GM23338 (cell line): Measurements from ENCODE around the gene KLHDC7B. TPM values are rescaled to one million over a fixed set of nuclear protein-coding genes. Genes with fewer than 3 reads are reported as not detected.
A peak's percentile ranks its signal among the peaks of the same experiment; 100 is the strongest.

Experiments used
- ATAC-seq: fragments of 200-7000 bp; cut with Tn5 transposase; 3 replicates; pipeline ENCODE4 v1.9.1; 2020
- DNase-seq: peaks from one replicate; pipeline ENCODE4 v3.0.0-alpha.2; 2015; ENCODE audit warnings: low spot score
- H2AFZ ChIP-seq: fragments of 200-600 bp; sonication (generic); 2 replicates; pipeline ENCODE4 v1.8.0; 2016; ENCODE audit warnings: antibody characterized with exemption, mild to moderate bottlenecking, moderate library complexity
- H3F3A ChIP-seq: fragments of 200-600 bp; sonication (generic); replicated peaks from 2 replicates; pipeline ENCODE4 v1.8.0; 2017; ENCODE audit warnings: antibody characterized with exemption, mixed run types, low read depth
- H3K27ac ChIP-seq: fragments of 200-600 bp; sonication (generic); 2 replicates; pipeline ENCODE4 v1.6.1; 2016; ENCODE audit warnings: low read depth
- H3K27me3 ChIP-seq: fragments of 200-600 bp; sonication (generic); 2 replicates; pipeline ENCODE4 v1.8.0; 2016; ENCODE audit warnings: mild to moderate bottlenecking, mixed run types, moderate library complexity; ENCODE audit not compliant: insufficient read depth
- H3K36me3 ChIP-seq: fragments of 200-600 bp; sonication (generic); 2 replicates; pipeline ENCODE4 v1.8.0; 2016; ENCODE audit warnings: mild to moderate bottlenecking; ENCODE audit not compliant: insufficient read depth
- H3K4me1 ChIP-seq: fragments of 200-600 bp; sonication (generic); 2 replicates; pipeline ENCODE4 v1.8.0; 2016; ENCODE audit warnings: mild to moderate bottlenecking, moderate library complexity; ENCODE audit not compliant: insufficient read depth
- H3K4me2 ChIP-seq: fragments of 200-600 bp; sonication (generic); 2 replicates; pipeline ENCODE4 v1.7.1; 2017; ENCODE audit warnings: mixed run types
- H3K4me3 ChIP-seq: fragments of 200-600 bp; sonication (generic); 2 replicates; pipeline ENCODE4 v1.6.1; 2016; ENCODE audit warnings: mixed run types
- H3K79me2 ChIP-seq: fragments of 200-600 bp; sonication (generic); replicated peaks from 2 replicates; pipeline ENCODE4 v1.8.0; 2017; ENCODE audit warnings: mild to moderate bottlenecking; ENCODE audit not compliant: insufficient read depth
- H3K9me2 ChIP-seq: fragments of 200-600 bp; sonication (generic); 2 replicates; pipeline ENCODE4 v1.8.0; 2017; ENCODE audit not compliant: insufficient read depth
- H4K20me1 ChIP-seq: fragments of 200-600 bp; sonication (generic); replicated peaks from 2 replicates; pipeline ENCODE4 v1.8.0; 2017; ENCODE audit warnings: mild to moderate bottlenecking; ENCODE audit not compliant: insufficient read depth
- H3K27ac Mint-ChIP-seq: 2 replicates; pipeline ENCODE4 v1.8.0; 2020; ENCODE audit warnings: inconsistent platforms, mild to moderate bottlenecking, moderate library complexity, mixed read lengths
- H3K27me3 Mint-ChIP-seq: 3 replicates; pipeline ENCODE4 v1.8.0; 2022; ENCODE audit warnings: low read depth, mild to moderate bottlenecking, moderate library complexity, mixed read lengths, inconsistent platforms; ENCODE audit not compliant: insufficient read depth, poor library complexity
- H3K36me3 Mint-ChIP-seq: 3 replicates; pipeline ENCODE4 v1.8.0; 2021; ENCODE audit warnings: low read depth, mild to moderate bottlenecking, inconsistent platforms, moderate library complexity, mixed read lengths
- H3K4me1 Mint-ChIP-seq: 3 replicates; pipeline ENCODE4 v1.8.0; 2020; ENCODE audit warnings: mild to moderate bottlenecking, inconsistent platforms, mixed read lengths
- H3K4me3 Mint-ChIP-seq: 3 replicates; pipeline ENCODE4 v1.8.0; 2021; ENCODE audit warnings: moderate library complexity, mild to moderate bottlenecking, inconsistent platforms, mixed read lengths
- H3K9me3 Mint-ChIP-seq: 3 replicates; pipeline ENCODE4 v1.8.0; 2020; ENCODE audit warnings: moderate library complexity, mild to moderate bottlenecking, inconsistent platforms, mixed read lengths
- CREB1 ChIP-seq: fragments of 250-450 bp; sonication (Bioruptor Pico); IDR thresholded peaks from 2 replicates; pipeline ENCODE4 v1.5.0; 2020; ENCODE audit warnings: low read depth, mild to moderate bottlenecking, moderate library complexity
- ETS1 ChIP-seq: IDR thresholded peaks from 2 replicates; pipeline ENCODE4 v1.6.1; 2016; ENCODE audit warnings: antibody characterized with exemption
- EZH2 ChIP-seq: fragments of 200-600 bp; sonication (generic); IDR thresholded peaks from one replicate; pipeline ENCODE4 v1.8.0; 2017; ENCODE audit warnings: antibody characterized with exemption, mild to moderate bottlenecking, low read depth; ENCODE audit not compliant: unreplicated experiment
- EZH2phosphoT487 ChIP-seq: fragments of 200-600 bp; sonication (generic); IDR thresholded peaks from one replicate; pipeline ENCODE4 v1.8.1; 2018; ENCODE audit warnings: antibody characterized with exemption; ENCODE audit not compliant: unreplicated experiment
- JUNB ChIP-seq: IDR thresholded peaks from one replicate; pipeline ENCODE4 v1.6.1; 2016; ENCODE audit warnings: antibody characterized with exemption; ENCODE audit not compliant: unreplicated experiment
- NANOG ChIP-seq: IDR thresholded peaks from 2 replicates; pipeline ENCODE4 v1.6.1; 2016; ENCODE audit warnings: antibody characterized with exemption, borderline replicate concordance
- POLR2AphosphoS5 ChIP-seq: IDR thresholded peaks from 2 replicates; pipeline ENCODE4 v1.6.1; 2016; ENCODE audit warnings: antibody characterized with exemption, low read depth
- STAT1 ChIP-seq: IDR thresholded peaks from one replicate; pipeline ENCODE4 v1.6.1; 2016; ENCODE audit warnings: antibody characterized with exemption; ENCODE audit not compliant: unreplicated experiment
- ZNF114 ChIP-seq: fragments of 250-450 bp; sonication (Bioruptor Pico); IDR thresholded peaks from 2 replicates; pipeline ENCODE4 v1.5.0; 2020; ENCODE audit warnings: mild to moderate bottlenecking, moderate library complexity
- ZNF331 ChIP-seq: fragments of 250-450 bp; sonication (Bioruptor Pico); IDR thresholded peaks from 2 replicates; pipeline ENCODE4 v1.5.0; 2020; ENCODE audit warnings: low read depth, mild to moderate bottlenecking, moderate library complexity
- polyA plus RNA-seq: library from polyadenylated mRNA; unstranded; fragments of >200 nt; fragmentation: Nextera tagmentation; extraction: Ambion mirVana; gene quantifications from 2 replicates; pipeline ENCODE4 v1.2.1, GENCODE V29; 2016
- total RNA-seq: library from RNA; depleted of rRNA; stranded (reverse); fragments of >200 nt; shearing (Covaris generic); gene quantifications from 2 replicates; pipeline ENCODE4 v1.2.3, GENCODE V29; 2014
- TF ChIP-seq, protein P1 (sequence below): IDR thresholded peaks from one replicate; pipeline ENCODE4 v1.6.1; 2018; ENCODE audit warnings: antibody characterized with exemption; ENCODE audit not compliant: unreplicated experiment
- TF ChIP-seq, protein P2 (sequence below): fragments of 250-450 bp; sonication (Bioruptor Pico); IDR thresholded peaks from 2 replicates; pipeline ENCODE4 v1.5.0; 2020; ENCODE audit warnings: mild to moderate bottlenecking, moderate library complexity
- TF ChIP-seq, protein P3 (sequence below), 2 experiments: fragments of 200-600 bp in 1 of 2; sonication (generic) in 1 of 2; conservative IDR thresholded peaks; 2 replicates each; pipeline versions ENCODE4 v1.5.1 to v1.6.1; 2016 to 2017; ENCODE audit warnings: antibody characterized with exemption in 2 of 2, low read depth in 2 of 2, mild to moderate bottlenecking in 2 of 2, moderate library complexity in 1 of 2

KLHDC7B gene
- total and polyA plus RNA-seq, 2 experiments from 2014 or later = not detected

DNA sequence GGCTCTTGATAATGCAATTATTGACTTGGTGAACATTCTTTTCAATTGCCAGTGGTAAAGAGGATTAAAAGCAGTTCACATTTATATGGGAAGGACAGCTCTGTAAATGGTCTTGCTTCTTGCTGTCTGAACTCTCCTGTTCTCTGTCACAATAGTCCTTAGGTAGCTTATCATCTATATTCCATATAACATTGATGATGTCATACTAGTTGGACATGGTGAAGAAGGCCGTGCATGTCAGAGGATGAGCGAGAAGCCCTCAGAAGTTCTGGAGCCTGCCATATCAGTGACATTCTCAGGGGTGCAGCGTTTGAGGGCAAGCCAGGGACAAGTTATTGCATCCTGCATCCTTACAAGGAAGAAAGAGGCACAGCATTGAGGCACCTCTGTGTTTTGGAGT is 39.5 kb downstream of the KLHDC7B start:
- Mint-ChIP-seq H3K4me3 (no peak overlapping the region; the same call in 2 of the 3 replicates), H3K36me3 (no peaks in the 10 kb centered on the region; the same call in 2 of the 3 replicates), H3K27me3 (peaks cover 10% of the 10 kb centered on the region), H3K27ac (no peak overlapping the region), H3K9me3 (no peaks in the 10 kb centered on the region), H3K4me1 (peaks cover 7% of the 10 kb centered on the region)
- Histone ChIP-seq H2AFZ (no peak overlapping the region), H3K27ac (peak overlapping the region; percentile 64; the same call in 1 of the 2 replicates), H3K4me2 (no peak overlapping the region), H3K36me3 (no peaks in the 10 kb centered on the region), H4K20me1 (0 out of 2 replicates have a peak, but pooled peaks cover 3% of the 10 kb centered on the region), H3F3A (peaks cover 15% of the 10 kb centered on the region), H3K27me3 (peaks cover 13% of the 10 kb centered on the region; the same call in 1 of the 2 replicates), H3K4me1 (peaks cover 8% of the 10 kb centered on the region), H3K79me2 (no peaks in the 10 kb centered on the region), H3K9me2 (no peaks in the 10 kb centered on the region), H3K4me3 (no peak overlapping the region)
- ATAC-seq (no peak), DNase-seq (no peak)
- TF ChIP-seq POLR2AphosphoS5 (no peak), EZH2 (no peak), NANOG (no peak), STAT1 (no peak), CREB1 (CRISPR knock-in tag) (no peak), ZNF114 (CRISPR knock-in tag) (no peak), JUNB (no peak), ETS1 (no peak), EZH2phosphoT487 (no peak), ZNF331 (CRISPR knock-in tag) (no peak)
- TF ChIP-seq, protein P1, sequence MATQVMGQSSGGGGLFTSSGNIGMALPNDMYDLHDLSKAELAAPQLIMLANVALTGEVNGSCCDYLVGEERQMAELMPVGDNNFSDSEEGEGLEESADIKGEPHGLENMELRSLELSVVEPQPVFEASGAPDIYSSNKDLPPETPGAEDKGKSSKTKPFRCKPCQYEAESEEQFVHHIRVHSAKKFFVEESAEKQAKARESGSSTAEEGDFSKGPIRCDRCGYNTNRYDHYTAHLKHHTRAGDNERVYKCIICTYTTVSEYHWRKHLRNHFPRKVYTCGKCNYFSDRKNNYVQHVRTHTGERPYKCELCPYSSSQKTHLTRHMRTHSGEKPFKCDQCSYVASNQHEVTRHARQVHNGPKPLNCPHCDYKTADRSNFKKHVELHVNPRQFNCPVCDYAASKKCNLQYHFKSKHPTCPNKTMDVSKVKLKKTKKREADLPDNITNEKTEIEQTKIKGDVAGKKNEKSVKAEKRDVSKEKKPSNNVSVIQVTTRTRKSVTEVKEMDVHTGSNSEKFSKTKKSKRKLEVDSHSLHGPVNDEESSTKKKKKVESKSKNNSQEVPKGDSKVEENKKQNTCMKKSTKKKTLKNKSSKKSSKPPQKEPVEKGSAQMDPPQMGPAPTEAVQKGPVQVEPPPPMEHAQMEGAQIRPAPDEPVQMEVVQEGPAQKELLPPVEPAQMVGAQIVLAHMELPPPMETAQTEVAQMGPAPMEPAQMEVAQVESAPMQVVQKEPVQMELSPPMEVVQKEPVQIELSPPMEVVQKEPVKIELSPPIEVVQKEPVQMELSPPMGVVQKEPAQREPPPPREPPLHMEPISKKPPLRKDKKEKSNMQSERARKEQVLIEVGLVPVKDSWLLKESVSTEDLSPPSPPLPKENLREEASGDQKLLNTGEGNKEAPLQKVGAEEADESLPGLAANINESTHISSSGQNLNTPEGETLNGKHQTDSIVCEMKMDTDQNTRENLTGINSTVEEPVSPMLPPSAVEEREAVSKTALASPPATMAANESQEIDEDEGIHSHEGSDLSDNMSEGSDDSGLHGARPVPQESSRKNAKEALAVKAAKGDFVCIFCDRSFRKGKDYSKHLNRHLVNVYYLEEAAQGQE = no peak
- TF ChIP-seq, protein P2, sequence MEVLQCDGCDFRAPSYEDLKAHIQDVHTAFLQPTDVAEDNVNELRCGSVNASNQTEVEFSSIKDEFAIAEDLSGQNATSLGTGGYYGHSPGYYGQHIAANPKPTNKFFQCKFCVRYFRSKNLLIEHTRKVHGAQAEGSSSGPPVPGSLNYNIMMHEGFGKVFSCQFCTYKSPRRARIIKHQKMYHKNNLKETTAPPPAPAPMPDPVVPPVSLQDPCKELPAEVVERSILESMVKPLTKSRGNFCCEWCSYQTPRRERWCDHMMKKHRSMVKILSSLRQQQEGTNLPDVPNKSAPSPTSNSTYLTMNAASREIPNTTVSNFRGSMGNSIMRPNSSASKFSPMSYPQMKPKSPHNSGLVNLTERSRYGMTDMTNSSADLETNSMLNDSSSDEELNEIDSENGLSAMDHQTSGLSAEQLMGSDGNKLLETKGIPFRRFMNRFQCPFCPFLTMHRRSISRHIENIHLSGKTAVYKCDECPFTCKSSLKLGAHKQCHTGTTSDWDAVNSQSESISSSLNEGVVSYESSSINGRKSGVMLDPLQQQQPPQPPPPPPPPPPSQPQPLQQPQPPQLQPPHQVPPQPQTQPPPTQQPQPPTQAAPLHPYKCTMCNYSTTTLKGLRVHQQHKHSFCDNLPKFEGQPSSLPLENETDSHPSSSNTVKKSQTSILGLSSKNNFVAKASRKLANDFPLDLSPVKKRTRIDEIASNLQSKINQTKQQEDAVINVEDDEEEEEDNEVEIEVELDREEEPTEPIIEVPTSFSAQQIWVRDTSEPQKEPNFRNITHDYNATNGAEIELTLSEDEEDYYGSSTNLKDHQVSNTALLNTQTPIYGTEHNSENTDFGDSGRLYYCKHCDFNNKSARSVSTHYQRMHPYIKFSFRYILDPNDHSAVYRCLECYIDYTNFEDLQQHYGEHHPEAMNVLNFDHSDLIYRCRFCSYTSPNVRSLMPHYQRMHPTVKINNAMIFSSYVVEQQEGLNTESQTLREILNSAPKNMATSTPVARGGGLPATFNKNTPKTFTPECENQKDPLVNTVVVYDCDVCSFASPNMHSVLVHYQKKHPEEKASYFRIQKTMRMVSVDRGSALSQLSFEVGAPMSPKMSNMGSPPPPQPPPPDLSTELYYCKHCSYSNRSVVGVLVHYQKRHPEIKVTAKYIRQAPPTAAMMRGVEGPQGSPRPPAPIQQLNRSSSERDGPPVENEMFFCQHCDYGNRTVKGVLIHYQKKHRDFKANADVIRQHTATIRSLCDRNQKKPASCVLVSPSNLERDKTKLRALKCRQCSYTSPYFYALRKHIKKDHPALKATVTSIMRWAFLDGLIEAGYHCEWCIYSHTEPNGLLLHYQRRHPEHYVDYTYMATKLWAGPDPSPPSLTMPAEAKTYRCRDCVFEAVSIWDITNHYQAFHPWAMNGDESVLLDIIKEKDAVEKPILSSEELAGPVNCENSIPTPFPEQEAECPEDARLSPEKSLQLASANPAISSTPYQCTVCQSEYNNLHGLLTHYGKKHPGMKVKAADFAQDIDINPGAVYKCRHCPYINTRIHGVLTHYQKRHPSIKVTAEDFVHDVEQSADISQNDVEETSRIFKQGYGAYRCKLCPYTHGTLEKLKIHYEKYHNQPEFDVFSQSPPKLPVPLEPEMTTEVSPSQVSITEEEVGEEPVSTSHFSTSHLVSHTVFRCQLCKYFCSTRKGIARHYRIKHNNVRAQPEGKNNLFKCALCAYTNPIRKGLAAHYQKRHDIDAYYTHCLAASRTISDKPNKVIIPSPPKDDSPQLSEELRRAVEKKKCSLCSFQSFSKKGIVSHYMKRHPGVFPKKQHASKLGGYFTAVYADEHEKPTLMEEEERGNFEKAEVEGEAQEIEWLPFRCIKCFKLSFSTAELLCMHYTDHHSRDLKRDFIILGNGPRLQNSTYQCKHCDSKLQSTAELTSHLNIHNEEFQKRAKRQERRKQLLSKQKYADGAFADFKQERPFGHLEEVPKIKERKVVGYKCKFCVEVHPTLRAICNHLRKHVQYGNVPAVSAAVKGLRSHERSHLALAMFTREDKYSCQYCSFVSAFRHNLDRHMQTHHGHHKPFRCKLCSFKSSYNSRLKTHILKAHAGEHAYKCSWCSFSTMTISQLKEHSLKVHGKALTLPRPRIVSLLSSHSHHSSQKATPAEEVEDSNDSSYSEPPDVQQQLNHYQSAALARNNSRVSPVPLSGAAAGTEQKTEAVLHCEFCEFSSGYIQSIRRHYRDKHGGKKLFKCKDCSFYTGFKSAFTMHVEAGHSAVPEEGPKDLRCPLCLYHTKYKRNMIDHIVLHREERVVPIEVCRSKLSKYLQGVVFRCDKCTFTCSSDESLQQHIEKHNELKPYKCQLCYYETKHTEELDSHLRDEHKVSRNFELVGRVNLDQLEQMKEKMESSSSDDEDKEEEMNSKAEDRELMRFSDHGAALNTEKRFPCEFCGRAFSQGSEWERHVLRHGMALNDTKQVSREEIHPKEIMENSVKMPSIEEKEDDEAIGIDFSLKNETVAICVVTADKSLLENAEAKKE (CRISPR knock-in tag) = no peak
- TF ChIP-seq, protein P3, sequence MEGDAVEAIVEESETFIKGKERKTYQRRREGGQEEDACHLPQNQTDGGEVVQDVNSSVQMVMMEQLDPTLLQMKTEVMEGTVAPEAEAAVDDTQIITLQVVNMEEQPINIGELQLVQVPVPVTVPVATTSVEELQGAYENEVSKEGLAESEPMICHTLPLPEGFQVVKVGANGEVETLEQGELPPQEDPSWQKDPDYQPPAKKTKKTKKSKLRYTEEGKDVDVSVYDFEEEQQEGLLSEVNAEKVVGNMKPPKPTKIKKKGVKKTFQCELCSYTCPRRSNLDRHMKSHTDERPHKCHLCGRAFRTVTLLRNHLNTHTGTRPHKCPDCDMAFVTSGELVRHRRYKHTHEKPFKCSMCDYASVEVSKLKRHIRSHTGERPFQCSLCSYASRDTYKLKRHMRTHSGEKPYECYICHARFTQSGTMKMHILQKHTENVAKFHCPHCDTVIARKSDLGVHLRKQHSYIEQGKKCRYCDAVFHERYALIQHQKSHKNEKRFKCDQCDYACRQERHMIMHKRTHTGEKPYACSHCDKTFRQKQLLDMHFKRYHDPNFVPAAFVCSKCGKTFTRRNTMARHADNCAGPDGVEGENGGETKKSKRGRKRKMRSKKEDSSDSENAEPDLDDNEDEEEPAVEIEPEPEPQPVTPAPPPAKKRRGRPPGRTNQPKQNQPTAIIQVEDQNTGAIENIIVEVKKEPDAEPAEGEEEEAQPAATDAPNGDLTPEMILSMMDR (conservative IDR thresholded peaks at IDR 0.05; ENCODE audit: low read depth in 2 of 2) = no peak
